ENCODE results near the gene NPPA.

The NPPA gene

DNA sequence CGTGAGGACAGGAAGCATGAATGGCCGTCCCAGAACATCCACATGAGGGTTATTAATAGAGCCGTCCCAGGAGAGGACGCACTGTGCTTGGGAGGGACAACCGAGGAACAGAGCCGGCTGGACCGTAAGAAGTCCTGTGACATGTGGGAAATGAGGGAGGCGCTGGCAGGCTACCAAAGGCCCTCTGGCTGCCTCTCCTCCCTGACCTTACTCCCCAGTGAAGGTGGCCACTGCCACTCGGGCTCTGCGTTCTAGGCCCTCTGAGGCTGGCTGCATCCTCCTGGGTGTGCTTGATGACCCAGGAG lies 26.6 kb upstream of the NPPA start:
- TF ChIP-seq, protein P1, sequence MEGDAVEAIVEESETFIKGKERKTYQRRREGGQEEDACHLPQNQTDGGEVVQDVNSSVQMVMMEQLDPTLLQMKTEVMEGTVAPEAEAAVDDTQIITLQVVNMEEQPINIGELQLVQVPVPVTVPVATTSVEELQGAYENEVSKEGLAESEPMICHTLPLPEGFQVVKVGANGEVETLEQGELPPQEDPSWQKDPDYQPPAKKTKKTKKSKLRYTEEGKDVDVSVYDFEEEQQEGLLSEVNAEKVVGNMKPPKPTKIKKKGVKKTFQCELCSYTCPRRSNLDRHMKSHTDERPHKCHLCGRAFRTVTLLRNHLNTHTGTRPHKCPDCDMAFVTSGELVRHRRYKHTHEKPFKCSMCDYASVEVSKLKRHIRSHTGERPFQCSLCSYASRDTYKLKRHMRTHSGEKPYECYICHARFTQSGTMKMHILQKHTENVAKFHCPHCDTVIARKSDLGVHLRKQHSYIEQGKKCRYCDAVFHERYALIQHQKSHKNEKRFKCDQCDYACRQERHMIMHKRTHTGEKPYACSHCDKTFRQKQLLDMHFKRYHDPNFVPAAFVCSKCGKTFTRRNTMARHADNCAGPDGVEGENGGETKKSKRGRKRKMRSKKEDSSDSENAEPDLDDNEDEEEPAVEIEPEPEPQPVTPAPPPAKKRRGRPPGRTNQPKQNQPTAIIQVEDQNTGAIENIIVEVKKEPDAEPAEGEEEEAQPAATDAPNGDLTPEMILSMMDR (conservative IDR thresholded peaks at IDR 0.05; ENCODE audit: control insufficient read depth, insufficient read depth, low read depth, low read length) = no peak
- DNase-seq (ENCODE audit: low read depth) = no peak
- no peak overlapping the region for H3K4me3 ChIP-seq (ENCODE audit: control insufficient read depth, low read depth, low read length)

GRCh38 chr1:11873395-11874257 lies 26.0 kb upstream of the NPPA start:
- no peak overlapping the region for H3K4me3 ChIP-seq (ENCODE audit: control insufficient read depth, low read depth, low read length)
- DNase-seq (ENCODE audit: low read depth) = no peak
- TF ChIP-seq, protein P1 (conservative IDR thresholded peaks at IDR 0.05; ENCODE audit: control insufficient read depth, insufficient read depth, low read depth, low read length) = no peak

DNA sequence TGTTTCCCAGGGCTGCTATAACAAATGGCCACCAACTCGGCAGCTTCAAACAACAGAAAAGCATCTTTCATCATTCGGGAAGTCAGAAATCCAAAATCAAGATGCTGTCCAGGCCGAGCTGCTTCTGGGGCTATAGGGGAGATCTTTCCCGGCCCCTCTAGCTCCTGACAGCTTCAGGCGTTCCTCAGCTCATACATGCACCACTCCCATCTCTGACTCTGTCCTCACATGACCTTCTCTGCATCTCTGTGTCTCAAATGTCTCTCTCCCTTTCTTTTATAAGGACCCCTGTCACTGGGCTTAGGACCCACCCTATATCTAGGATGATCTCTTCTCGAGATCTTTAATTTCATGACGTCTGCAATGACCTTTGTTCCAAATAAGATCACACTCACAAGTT lies 25.0 kb upstream of the NPPA start:
- TF ChIP-seq, protein P1 (conservative IDR thresholded peaks at IDR 0.05; ENCODE audit: control insufficient read depth, insufficient read depth, low read depth, low read length) = no peak
- no peak overlapping the region for H3K4me3 ChIP-seq (ENCODE audit: control insufficient read depth, low read depth, low read length)
- no peak for DNase-seq (ENCODE audit: low read depth)

- no peak overlapping the region for H3K4me3 ChIP-seq (ENCODE audit: control insufficient read depth, low read depth, low read length)
- TF ChIP-seq, protein P1 (conservative IDR thresholded peaks at IDR 0.05; ENCODE audit: control insufficient read depth, insufficient read depth, low read depth, low read length) = no peak
- DNase-seq (ENCODE audit: low read depth) = no peak
Measured at GRCh38 chr1:11869650-11870207, 22.1 kb upstream of the NPPA start.

GRCh38 chr1:11869104-11869503 lies 21.5 kb upstream of the NPPA start:
- H3K4me3 ChIP-seq (ENCODE audit: control insufficient read depth, low read depth, low read length) = no peak overlapping the region
- DNase-seq (ENCODE audit: low read depth) = no peak
- TF ChIP-seq, protein P1 (conservative IDR thresholded peaks at IDR 0.05; ENCODE audit: control insufficient read depth, insufficient read depth, low read depth, low read length) = no peak

- TF ChIP-seq, protein P1 (conservative IDR thresholded peaks at IDR 0.05; ENCODE audit: control insufficient read depth, insufficient read depth, low read depth, low read length) = no peak
- DNase-seq (ENCODE audit: low read depth) = no peak
- H3K4me3 ChIP-seq (ENCODE audit: control insufficient read depth, low read depth, low read length) = no peak overlapping the region
Measured at GRCh38 chr1:11868331-11868980, 20.9 kb upstream of the NPPA start.

Data from fibroblast of mammary gland (primary cell).